K562 (cell line): ENCODE results near the gene ZBTB8A. TPM values are rescaled to one million over a fixed set of nuclear protein-coding genes. Genes with fewer than 3 reads are reported as not detected.
A peak's percentile ranks its signal among the peaks of the same experiment; 100 is the strongest.

Source experiments
- ATAC-seq: fragments of 200-7000 bp; cut with Tn5 transposase; 3 replicates; pipeline ENCODE4 v1.9.1; 2020; ENCODE audit warnings: moderate library complexity
- BruUV-seq: library from RNA; stranded (reverse); fragments of 400-500 nt; replicated peaks from 2 replicates; lab custom pipeline; 2021; lab: Mats Ljungman, UMichigan
- CTCF ChIA-PET: fragments of 300-600 bp; formaldehyde crosslinking; extraction: SDS; loops from one replicate; lab custom pipeline; 2021; ENCODE audit warnings: low intra/inter-chr PET ratio; lab: Yijun Ruan, JAX
- POLR2A ChIA-PET: fragments of 300-600, 350-650 bp; sonication (Branson Sonifier 250); formaldehyde crosslinking; extraction: SDS; loops from one replicate; lab custom pipeline; 2021; ENCODE audit warnings: antibody characterized with exemption, inconsistent platforms; lab: Yijun Ruan, JAX
- DNase-seq, 4 experiments: peaks; one replicate each; pipeline versions ENCODE4 v3.0.0 to v3.0.0-alpha.2; 2011 to 2018; ENCODE audit warnings: low spot score in 3 of 4, mixed read lengths in 3 of 4; ENCODE audit errors: extremely low read depth in 1 of 4
- FAIRE-seq: peaks from 2 replicates; lab custom pipeline; 2011; peaks lifted over from hg19 to GRCh38; lab: Jason Lieb, UNC
- H2AFZ ChIP-seq: 2 replicates; pipeline ENCODE4 v1.6.0; 2011; ENCODE audit warnings: low read depth, low read length, control low read depth, inconsistent platforms
- H3K27ac ChIP-seq: fragments of 200-600 bp; 3 replicates; pipeline ENCODE4 v1.8.0; 2011; ENCODE audit warnings: low read depth, mild to moderate bottlenecking, control low read depth, inconsistent platforms, low read length, moderate library complexity, mixed read lengths; ENCODE audit errors: extremely low read depth
- H3K27me3 ChIP-seq, 2 experiments: fragments of 300-600 bp in 1 of 2; 2 replicates in 1 of 2; 3 replicates in 1 of 2; pipeline versions ENCODE4 v1.6.0 to v1.8.0; 2011; ENCODE audit warnings: inconsistent platforms in 2 of 2, low read length in 2 of 2, mild to moderate bottlenecking in 1 of 2, mixed read lengths in 1 of 2, moderate library complexity in 1 of 2; ENCODE audit not compliant: control insufficient read depth in 2 of 2, insufficient read depth in 2 of 2
- H3K36me3 ChIP-seq: fragments of 300-600 bp; 3 replicates; pipeline ENCODE4 v1.8.0; 2011; ENCODE audit warnings: mild to moderate bottlenecking, low read length, inconsistent platforms; ENCODE audit not compliant: control insufficient read depth, insufficient read depth
- H3K4me1 ChIP-seq, 2 experiments: fragments of 200-600 bp in 1 of 2; replicated peaks in 1 of 2; 2 replicates in 1 of 2; 3 replicates in 1 of 2; pipeline versions ENCODE4 v1.5.1 to v1.8.0; 2011; ENCODE audit warnings: inconsistent platforms in 2 of 2, low read length in 2 of 2, mild to moderate bottlenecking in 1 of 2, mixed read lengths in 1 of 2, moderate library complexity in 1 of 2; ENCODE audit not compliant: control insufficient read depth in 2 of 2, insufficient read depth in 2 of 2
- H3K4me2 ChIP-seq: 2 replicates; pipeline ENCODE4 v1.6.1; 2011; ENCODE audit warnings: low read length, control low read depth, inconsistent platforms, mixed read lengths; ENCODE audit not compliant: insufficient read depth
- H3K4me3 ChIP-seq: fragments of 200-600 bp; sonication (generic), shearing (Covaris generic); 2 replicates; pipeline ENCODE4 v1.5.1; 2016; ENCODE audit warnings: control low read depth, inconsistent platforms
- H3K79me2 ChIP-seq: fragments of 200-600 bp; 3 replicates; pipeline ENCODE4 v1.8.0; 2011; ENCODE audit warnings: low read length, inconsistent platforms; ENCODE audit not compliant: control insufficient read depth, insufficient read depth
- H3K9ac ChIP-seq, 2 experiments: 2 replicates each; pipeline versions ENCODE4 v1.6.0 to v1.6.1; 2011; ENCODE audit warnings: low read depth in 2 of 2, low read length in 2 of 2, control low read depth in 1 of 2, inconsistent platforms in 1 of 2, mild to moderate bottlenecking in 1 of 2, mixed read lengths in 1 of 2; ENCODE audit not compliant: insufficient read depth in 1 of 2
- H3K9me1 ChIP-seq: one replicate; pipeline ENCODE4 v1.6.0; 2011; ENCODE audit warnings: inconsistent platforms, mild to moderate bottlenecking, low read length, moderate library complexity; ENCODE audit not compliant: control insufficient read depth, insufficient read depth
- H3K9me3 ChIP-seq: replicated peaks from 2 replicates; pipeline ENCODE4 v1.5.1; 2011; ENCODE audit warnings: low read depth, low read length, inconsistent platforms; ENCODE audit not compliant: control insufficient read depth, insufficient read depth
- H4K20me1 ChIP-seq: replicated peaks from 2 replicates; pipeline ENCODE4 v1.6.1; 2011; ENCODE audit warnings: low read length, inconsistent platforms, mixed read lengths; ENCODE audit not compliant: control insufficient read depth, insufficient read depth
- CC2D1A ChIP-seq: fragments of 450-650 bp; IDR thresholded peaks from 2 replicates; pipeline ENCODE4 v1.6.1; 2017; ENCODE audit warnings: mild to moderate bottlenecking
- DMBX1 ChIP-seq: fragments of 250-450 bp; sonication (Bioruptor Pico); IDR thresholded peaks from 2 replicates; pipeline ENCODE4 v1.8.0; 2022; ENCODE audit warnings: inconsistent platforms, mild to moderate bottlenecking, moderate library complexity, borderline replicate concordance
- FOS ChIP-seq: IDR thresholded peaks from 3 replicates; pipeline ENCODE4 v1.6.1; 2011; ENCODE audit not compliant: insufficient read length; ENCODE audit errors: extremely low read depth
- NFYB ChIP-seq: IDR thresholded peaks from 2 replicates; pipeline ENCODE4 v1.6.1; 2011; ENCODE audit warnings: mild to moderate bottlenecking, moderate library complexity; ENCODE audit not compliant: insufficient read length; ENCODE audit errors: extremely low read depth
- POLR2A ChIP-seq: fragments of 450-650 bp; conservative IDR thresholded peaks from 2 replicates; pipeline ENCODE4 v1.6.1; 2016
- POLR2B ChIP-seq: fragments of 450-650 bp; IDR thresholded peaks from 2 replicates; pipeline ENCODE4 v1.6.1; 2018; ENCODE audit warnings: low read depth; ENCODE audit not compliant: partially characterized antibody
- SFPQ ChIP-seq: fragments of 200-400 bp; formaldehyde crosslinking; IDR thresholded peaks from 2 replicates; pipeline ENCODE4 v1.6.1; 2017; ENCODE audit warnings: mild to moderate bottlenecking, low read depth, low read length, moderate library complexity
- SMARCB1 ChIP-seq: IDR thresholded peaks from 2 replicates; pipeline ENCODE4 v1.6.1; 2011; ENCODE audit warnings: improper control_type of control experiment, low read depth; ENCODE audit not compliant: insufficient read length
- TBL1XR1 ChIP-seq, 2 experiments: IDR thresholded peaks; 2 replicates each; pipeline ENCODE4 v1.6.1; 2012; ENCODE audit warnings: improper control_type of control experiment in 2 of 2, low read length in 2 of 2, mild to moderate bottlenecking in 1 of 2
- ZNF41 ChIP-seq: fragments of 250-450 bp; sonication (Bioruptor Pico); conservative IDR thresholded peaks from 2 replicates; pipeline ENCODE4 v1.4.0; 2020; ENCODE audit warnings: mild to moderate bottlenecking
- ZNF507 ChIP-seq: conservative IDR thresholded peaks from 2 replicates; pipeline ENCODE4 v1.6.1; 2017; ENCODE audit warnings: missing genetic modification characterization, missing compliant biosample characterization
- WGBS: fragments of 100-300 bp; shearing (Covaris generic); methylation state at CpG from one replicate; pipeline ENCODE4 v1.1.6; 2016; ENCODE audit warnings: low coverage, mixed read lengths; ENCODE audit not compliant: insufficient coverage; ENCODE audit errors: missing lambda C conversion rate; 5-methylcytosine and 5-hydroxymethylcytosine counted together
- in situ Hi-C: fragments of 300-500 bp; cut with MboI; formaldehyde crosslinking; loops from 4 replicates; pipeline ENCODE4 v1.15.0; 2018; ENCODE audit warnings: inconsistent platforms, mixed read lengths
- intact Hi-C: fragments of 100-400 bp; cut with micrococcal nuclease; formaldehyde crosslinking; loops from 2 replicates; pipeline ENCODE4 v1.14.2; 2022
- polyA plus RNA-seq, 8 experiments: library from polyadenylated mRNA; depleted of rRNA in 4 of 8; stranded (reverse) in 5 of 8; unstranded in 3 of 8; fragments of >200 nt; fragmentation: Nextera tagmentation in 2 of 8; fragmentation: Illumina TruSeq in 1 of 8; extraction: Ambion mirVana in 2 of 8; extraction: Trizol in 1 of 8; gene quantifications; 2 replicates each; pipeline versions ENCODE4 v1.2.1 to v1.2.3, GENCODE V29; 2011 to 2014; ENCODE audit warnings: inconsistent platforms in 1 of 8, missing spikeins in 1 of 8
- total RNA-seq, 7 experiments: library from RNA; depleted of rRNA in 6 of 7; stranded (reverse); fragments of >200 nt in 6 of 7; fragmentation: Illumina TruSeq in 2 of 7; extraction: Trizol in 2 of 7; gene quantifications; 2 replicates each; pipeline versions ENCODE4 v1.2.1 to v1.2.3, GENCODE V29; 2011 to 2021; ENCODE audit warnings: low replicate concordance in 1 of 7

ZBTB8A gene
- total and polyA plus RNA-seq, 9 of the 15 experiments (the other 6 are each of a cell fraction or from before 2014, with no cell fraction given), result 0.01 to 0.64 (median 0.09) TPM

GRCh38 chr1:32618673-32619221 is 79.5 kb downstream of the ZBTB8A start:
- ATAC-seq (peak; percentile 99), FAIRE-seq (peak; percentile 85), DNase-seq (peak; percentile 24 to 64 (median 46))
- POLR2A ChIA-PET, result no interaction called here
- no peak overlapping the region for H3K27ac ChIP-seq
- no peak overlapping the region for H2AFZ ChIP-seq
- H3K36me3 ChIP-seq, result peaks cover 19% of the 10 kb centered on the region; the same call in 1 of the 3 replicates
- 75% methylated on average over 5 of the region's 5 CpGs for WGBS
- no peaks in the 10 kb centered on the region; a peak in 1 of 5 replicates for H3K4me1 ChIP-seq
- H3K9me1 ChIP-seq, result no peaks in the 10 kb centered on the region
- no peaks in the 10 kb centered on the region; the same call in 1 of the 2 replicates for H4K20me1 ChIP-seq
- in situ Hi-C loops, result no loop called here
- H3K4me3 ChIP-seq, result no peak overlapping the region
- H3K9ac ChIP-seq, result no peak overlapping the region
- H3K27me3 ChIP-seq, result no peaks in the 10 kb centered on the region
- no peaks in the 10 kb centered on the region for H3K79me2 ChIP-seq
- BruUV-seq, result no TSS peak
- no peak overlapping the region for H3K4me2 ChIP-seq
- CTCF ChIA-PET, result interaction anchor here (0.6 kb wide), 1 partner anchor 83 kb away, joined by 3 read pairs; no protein-coding TSS in a partner anchor
- no peaks in the 10 kb centered on the region for H3K9me3 ChIP-seq
- TF ChIP-seq SFPQ, result no peak
- TF ChIP-seq TBL1XR1 (IDR thresholded peaks at IDR 0.05; ENCODE audit: low read length in 2 of 2), result no peak
- TF ChIP-seq POLR2B, result peak; percentile 15
- TF ChIP-seq NFYB, result peak; percentile 66
- TF ChIP-seq CC2D1A, result peak; percentile 54; the same call in 1 of the 2 replicates
- TF ChIP-seq ZNF507, result no peak
- no peak for TF ChIP-seq DMBX1 (CRISPR knock-in tag)
- no peak for TF ChIP-seq SMARCB1
- TF ChIP-seq FOS, result peak; percentile 2
- peak; percentile 42 for TF ChIP-seq POLR2A
- no peak for TF ChIP-seq ZNF41 (CRISPR knock-in tag)
- TF ChIP-seq, all 486 proteins: peak for 5
- intact Hi-C loops, result no loop called here
